HepG2 (cell line): ENCODE results near the gene NPBWR2. TPM values are rescaled to one million over a fixed set of nuclear protein-coding genes. Genes with fewer than 3 reads are reported as not detected.

Experiments used
- CEBPG ChIP-seq: IDR thresholded peaks from 2 replicates; pipeline ENCODE4 v1.6.1; 2016
- GFI1 ChIP-seq: sonication (generic); formaldehyde crosslinking; IDR thresholded peaks from 2 replicates; pipeline ENCODE4 v1.5.0; 2020; ENCODE audit warnings: missing genetic modification reagents, mild to moderate bottlenecking, borderline replicate concordance
- HNRNPUL1 ChIP-seq: fragments of 200-400 bp; formaldehyde crosslinking; IDR thresholded peaks from 2 replicates; pipeline ENCODE4 v1.6.1; 2017; ENCODE audit warnings: low read depth, mild to moderate bottlenecking, low read length, moderate library complexity
- KAT2B ChIP-seq: fragments of 150-350 bp; IDR thresholded peaks from 2 replicates; pipeline ENCODE4 v1.6.1; 2014; ENCODE audit warnings: low read depth, low read length, borderline replicate concordance
- MLLT10 ChIP-seq: sonication (generic); formaldehyde crosslinking; IDR thresholded peaks from 2 replicates; pipeline ENCODE4 v1.4.0; 2020; ENCODE audit warnings: missing genetic modification reagents
- MTA3 ChIP-seq: sonication (generic); formaldehyde crosslinking; IDR thresholded peaks from 2 replicates; pipeline ENCODE4 v1.4.0; 2020; ENCODE audit warnings: missing genetic modification reagents
- PHF8 ChIP-seq: sonication (generic); formaldehyde crosslinking; IDR thresholded peaks from 2 replicates; pipeline ENCODE4 v1.5.0; 2020; ENCODE audit warnings: missing genetic modification reagents
- POLR2A ChIP-seq, 2 experiments: IDR thresholded peaks; 2 replicates each; pipeline ENCODE4 v1.6.1; 2011; ENCODE audit warnings: low read depth in 2 of 2, low read length in 2 of 2, mild to moderate bottlenecking in 1 of 2, moderate library complexity in 1 of 2; ENCODE audit not compliant: insufficient read depth in 1 of 2
- TEAD3 ChIP-seq: optimal IDR thresholded peaks from 2 replicates; pipeline ENCODE3; 2016; ENCODE audit warnings: borderline replicate concordance
- TMF1 ChIP-seq: sonication (generic); formaldehyde crosslinking; IDR thresholded peaks from 2 replicates; pipeline ENCODE4 v1.8.1; 2022; ENCODE audit warnings: low read depth, missing genetic modification reagents
- ZFP82 ChIP-seq: sonication (generic); formaldehyde crosslinking; IDR thresholded peaks from 2 replicates; pipeline ENCODE4 v1.5.1; 2020; ENCODE audit warnings: mild to moderate bottlenecking, missing genetic modification reagents, borderline replicate concordance
- ZNF138 ChIP-seq: sonication (generic); formaldehyde crosslinking; IDR thresholded peaks from 2 replicates; pipeline ENCODE4 v1.5.0; 2020; ENCODE audit warnings: mild to moderate bottlenecking, low read depth, missing genetic modification reagents
- ZNF256 ChIP-seq: sonication (generic); formaldehyde crosslinking; conservative IDR thresholded peaks from 2 replicates; pipeline ENCODE4 v1.4.0; 2020; ENCODE audit warnings: missing genetic modification reagents
- ZNF30 ChIP-seq: sonication (generic); formaldehyde crosslinking; IDR thresholded peaks from 2 replicates; pipeline ENCODE4 v1.5.0; 2020; ENCODE audit warnings: mild to moderate bottlenecking, missing genetic modification reagents
- ZNF335 ChIP-seq: sonication (generic); formaldehyde crosslinking; IDR thresholded peaks from 2 replicates; pipeline ENCODE4 v1.4.0; 2020; ENCODE audit warnings: missing genetic modification reagents
- ZNF546 ChIP-seq: sonication (generic); formaldehyde crosslinking; conservative IDR thresholded peaks from 2 replicates; pipeline ENCODE4 v1.8.1; 2023; ENCODE audit warnings: mild to moderate bottlenecking, missing genetic modification reagents
- ZNF629 ChIP-seq: sonication (generic); formaldehyde crosslinking; conservative IDR thresholded peaks from 2 replicates; pipeline ENCODE4 v1.5.0; 2020; ENCODE audit warnings: missing genetic modification reagents
- ZNF841 ChIP-seq: sonication (generic); formaldehyde crosslinking; IDR thresholded peaks from 2 replicates; pipeline ENCODE4 v1.8.1; 2023; ENCODE audit warnings: missing genetic modification reagents, borderline replicate concordance
- polyA plus RNA-seq, 8 experiments: library from polyadenylated mRNA; depleted of rRNA in 3 of 8; stranded (reverse) in 7 of 8; unstranded in 1 of 8; fragments of >200 nt; fragmentation: Illumina TruSeq in 4 of 8; extraction: Trizol in 4 of 8; gene quantifications; 2 replicates each; pipeline versions ENCODE4 v1.2.1 to v1.2.3, GENCODE V29; 2011 to 2016; ENCODE audit warnings: low read depth in 4 of 8, missing spikeins in 1 of 8, mixed read lengths in 1 of 8; ENCODE audit not compliant: insufficient read depth in 1 of 8
- total RNA-seq, 5 experiments: library from RNA; depleted of rRNA; stranded (reverse); fragments of >200 nt; fragmentation: Illumina TruSeq; extraction: Trizol; gene quantifications; 2 replicates each; pipeline ENCODE4 v1.2.3, GENCODE V29; 2016; ENCODE audit warnings: low read depth in 1 of 5
- TF ChIP-seq, protein P1 (sequence below): sonication (generic); formaldehyde crosslinking; IDR thresholded peaks from 2 replicates; pipeline ENCODE4; 2020; ENCODE audit warnings: missing genetic modification reagents, mild to moderate bottlenecking, borderline replicate concordance
- TF ChIP-seq, protein P2 (sequence below): IDR thresholded peaks from 2 replicates; pipeline ENCODE4 v1.6.1; 2012; ENCODE audit warnings: low read depth, low read length, improper control_type of control experiment
- TF ChIP-seq, protein P3 (sequence below): sonication (generic); formaldehyde crosslinking; IDR thresholded peaks from 2 replicates; pipeline ENCODE4 v1.5.0; 2020; ENCODE audit warnings: missing genetic modification reagents
- TF ChIP-seq, protein P4 (sequence below): sonication (generic); formaldehyde crosslinking; IDR thresholded peaks from 2 replicates; pipeline ENCODE4 v1.4.0; 2020; ENCODE audit warnings: missing genetic modification reagents
- TF ChIP-seq, protein P5 (sequence below): sonication (generic); formaldehyde crosslinking; IDR thresholded peaks from 2 replicates; pipeline ENCODE4 v1.8.1; 2023; ENCODE audit warnings: mild to moderate bottlenecking, inconsistent platforms, moderate library complexity, missing genetic modification reagents, borderline replicate concordance

The NPBWR2 gene
- total and polyA plus RNA-seq, 2 of the 13 experiments (the other 11 are each of a cell fraction or from before 2014, with no cell fraction given), result not detected

DNA sequence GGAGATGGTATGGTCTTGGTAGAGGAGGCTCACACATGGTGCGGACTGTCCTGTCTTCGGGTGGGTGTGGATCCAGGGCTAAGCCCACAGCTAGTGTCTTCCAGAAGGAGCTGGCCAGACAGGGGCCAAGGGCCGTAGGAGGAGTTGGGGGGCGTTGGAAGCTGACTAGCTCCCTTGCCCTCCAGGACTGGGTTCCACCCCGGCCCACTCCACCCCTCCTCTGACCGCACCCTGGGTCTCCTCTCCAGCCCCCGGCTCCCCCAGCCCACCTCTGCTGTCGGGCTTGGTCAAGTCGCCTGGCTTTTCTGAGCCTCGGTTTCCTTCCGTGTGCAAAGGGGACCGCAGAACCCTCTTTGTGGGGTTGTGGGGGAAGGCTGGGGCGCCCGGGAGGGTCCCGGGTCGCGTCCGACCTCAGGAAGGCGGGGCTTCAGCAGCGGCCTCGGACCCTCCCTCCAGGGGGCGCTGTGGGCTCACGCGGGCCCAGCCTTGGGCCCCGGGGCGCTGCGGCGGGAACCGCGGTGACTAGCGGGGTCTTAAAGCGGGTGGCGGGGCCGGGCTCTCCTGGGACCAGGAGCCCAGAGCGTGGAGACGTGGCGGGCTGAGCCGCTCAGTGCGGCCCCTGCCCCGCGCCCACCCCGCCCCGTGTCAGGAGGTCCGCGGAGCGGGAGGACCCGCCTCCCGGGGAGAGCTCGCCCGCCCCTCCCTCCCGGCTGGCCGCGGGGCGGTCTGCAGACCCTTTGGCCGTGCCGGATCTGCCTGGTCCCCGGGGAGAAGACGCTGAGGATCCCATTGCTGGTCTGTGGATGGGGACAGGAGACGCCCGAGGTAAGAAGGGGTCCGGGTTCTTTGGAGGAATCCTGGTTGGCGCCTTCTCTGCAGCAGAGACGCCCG lies 5.4 kb downstream of the NPBWR2 start (continued):
- TF ChIP-seq TEAD3 (CRISPR knock-in tag) (no peak), ZNF629 (CRISPR knock-in tag) (no peak), ZNF546 (CRISPR knock-in tag) (no peak), GFI1 (CRISPR knock-in tag) (no peak), CEBPG (CRISPR knock-in tag) (no peak), HNRNPUL1 (no peak), ZNF30 (CRISPR knock-in tag) (no peak), ZFP82 (CRISPR knock-in tag) (no peak), KAT2B (no peak), TMF1 (CRISPR knock-in tag) (no peak), ZNF138 (CRISPR knock-in tag) (no peak), PHF8 (CRISPR knock-in tag) (peak; percentile 33; the same call in 1 of the 2 replicates), MLLT10 (CRISPR knock-in tag) (no peak), POLR2A (IDR thresholded peaks at IDR 0.05; ENCODE audit: insufficient read depth in 1 of 2, low read depth in 2 of 2, low read length in 2 of 2) (no peak), ZNF841 (CRISPR knock-in tag) (no peak), ZNF256 (CRISPR knock-in tag) (no peak), MTA3 (no peak), ZNF335 (no peak)
- TF ChIP-seq, protein P1, sequence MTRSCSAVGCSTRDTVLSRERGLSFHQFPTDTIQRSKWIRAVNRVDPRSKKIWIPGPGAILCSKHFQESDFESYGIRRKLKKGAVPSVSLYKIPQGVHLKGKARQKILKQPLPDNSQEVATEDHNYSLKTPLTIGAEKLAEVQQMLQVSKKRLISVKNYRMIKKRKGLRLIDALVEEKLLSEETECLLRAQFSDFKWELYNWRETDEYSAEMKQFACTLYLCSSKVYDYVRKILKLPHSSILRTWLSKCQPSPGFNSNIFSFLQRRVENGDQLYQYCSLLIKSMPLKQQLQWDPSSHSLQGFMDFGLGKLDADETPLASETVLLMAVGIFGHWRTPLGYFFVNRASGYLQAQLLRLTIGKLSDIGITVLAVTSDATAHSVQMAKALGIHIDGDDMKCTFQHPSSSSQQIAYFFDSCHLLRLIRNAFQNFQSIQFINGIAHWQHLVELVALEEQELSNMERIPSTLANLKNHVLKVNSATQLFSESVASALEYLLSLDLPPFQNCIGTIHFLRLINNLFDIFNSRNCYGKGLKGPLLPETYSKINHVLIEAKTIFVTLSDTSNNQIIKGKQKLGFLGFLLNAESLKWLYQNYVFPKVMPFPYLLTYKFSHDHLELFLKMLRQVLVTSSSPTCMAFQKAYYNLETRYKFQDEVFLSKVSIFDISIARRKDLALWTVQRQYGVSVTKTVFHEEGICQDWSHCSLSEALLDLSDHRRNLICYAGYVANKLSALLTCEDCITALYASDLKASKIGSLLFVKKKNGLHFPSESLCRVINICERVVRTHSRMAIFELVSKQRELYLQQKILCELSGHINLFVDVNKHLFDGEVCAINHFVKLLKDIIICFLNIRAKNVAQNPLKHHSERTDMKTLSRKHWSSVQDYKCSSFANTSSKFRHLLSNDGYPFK, result peak; percentile 27; the same call in 1 of the 2 replicates
- TF ChIP-seq, protein P2, sequence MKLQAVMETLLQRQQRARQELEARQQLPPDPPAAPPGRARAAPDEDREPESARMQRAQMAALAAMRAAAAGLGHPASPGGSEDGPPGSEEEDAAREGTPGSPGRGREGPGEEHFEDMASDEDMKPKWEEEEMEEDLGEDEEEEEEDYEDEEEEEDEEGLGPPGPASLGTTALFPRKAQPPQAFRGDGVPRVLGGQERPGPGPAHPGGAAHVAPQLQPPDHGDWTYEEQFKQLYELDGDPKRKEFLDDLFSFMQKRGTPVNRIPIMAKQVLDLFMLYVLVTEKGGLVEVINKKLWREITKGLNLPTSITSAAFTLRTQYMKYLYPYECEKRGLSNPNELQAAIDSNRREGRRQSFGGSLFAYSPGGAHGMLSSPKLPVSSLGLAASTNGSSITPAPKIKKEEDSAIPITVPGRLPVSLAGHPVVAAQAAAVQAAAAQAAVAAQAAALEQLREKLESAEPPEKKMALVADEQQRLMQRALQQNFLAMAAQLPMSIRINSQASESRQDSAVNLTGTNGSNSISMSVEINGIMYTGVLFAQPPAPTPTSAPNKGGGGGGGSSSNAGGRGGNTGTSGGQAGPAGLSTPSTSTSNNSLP, result no peak
- TF ChIP-seq, protein P3, sequence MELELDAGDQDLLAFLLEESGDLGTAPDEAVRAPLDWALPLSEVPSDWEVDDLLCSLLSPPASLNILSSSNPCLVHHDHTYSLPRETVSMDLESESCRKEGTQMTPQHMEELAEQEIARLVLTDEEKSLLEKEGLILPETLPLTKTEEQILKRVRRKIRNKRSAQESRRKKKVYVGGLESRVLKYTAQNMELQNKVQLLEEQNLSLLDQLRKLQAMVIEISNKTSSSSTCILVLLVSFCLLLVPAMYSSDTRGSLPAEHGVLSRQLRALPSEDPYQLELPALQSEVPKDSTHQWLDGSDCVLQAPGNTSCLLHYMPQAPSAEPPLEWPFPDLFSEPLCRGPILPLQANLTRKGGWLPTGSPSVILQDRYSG (CRISPR knock-in tag), result no peak
- TF ChIP-seq, protein P4, sequence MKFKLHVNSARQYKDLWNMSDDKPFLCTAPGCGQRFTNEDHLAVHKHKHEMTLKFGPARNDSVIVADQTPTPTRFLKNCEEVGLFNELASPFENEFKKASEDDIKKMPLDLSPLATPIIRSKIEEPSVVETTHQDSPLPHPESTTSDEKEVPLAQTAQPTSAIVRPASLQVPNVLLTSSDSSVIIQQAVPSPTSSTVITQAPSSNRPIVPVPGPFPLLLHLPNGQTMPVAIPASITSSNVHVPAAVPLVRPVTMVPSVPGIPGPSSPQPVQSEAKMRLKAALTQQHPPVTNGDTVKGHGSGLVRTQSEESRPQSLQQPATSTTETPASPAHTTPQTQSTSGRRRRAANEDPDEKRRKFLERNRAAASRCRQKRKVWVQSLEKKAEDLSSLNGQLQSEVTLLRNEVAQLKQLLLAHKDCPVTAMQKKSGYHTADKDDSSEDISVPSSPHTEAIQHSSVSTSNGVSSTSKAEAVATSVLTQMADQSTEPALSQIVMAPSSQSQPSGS (CRISPR knock-in tag), result no peak
- TF ChIP-seq, protein P5, sequence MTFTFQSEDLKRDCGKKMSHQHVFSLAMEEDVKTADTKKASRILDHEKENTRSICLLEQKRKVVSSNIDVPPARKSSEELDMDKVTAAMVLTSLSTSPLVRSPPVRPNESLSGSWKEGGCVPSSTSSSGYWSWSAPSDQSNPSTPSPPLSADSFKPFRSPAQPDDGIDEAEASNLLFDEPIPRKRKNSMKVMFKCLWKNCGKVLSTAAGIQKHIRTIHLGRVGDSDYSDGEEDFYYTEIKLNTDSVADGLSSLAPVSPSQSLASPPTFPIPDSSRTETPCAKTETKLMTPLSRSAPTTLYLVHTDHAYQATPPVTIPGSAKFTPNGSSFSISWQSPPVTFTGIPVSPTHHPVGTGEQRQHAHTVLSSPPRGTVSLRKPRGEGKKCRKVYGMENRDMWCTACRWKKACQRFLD (CRISPR knock-in tag), result 0 out of 2 replicates have a peak, but pooled peaks have one; percentile 59
